ENCODE data around the gene CPA1. TPM values are rescaled to one million over a fixed set of nuclear protein-coding genes. Genes with fewer than 3 reads are reported as not detected.

The CPA1 gene
- total and polyA plus RNA-seq, 12 donors, result 0.35 to 3.8 (median 2.7) TPM; not detected in 4

DNA sequence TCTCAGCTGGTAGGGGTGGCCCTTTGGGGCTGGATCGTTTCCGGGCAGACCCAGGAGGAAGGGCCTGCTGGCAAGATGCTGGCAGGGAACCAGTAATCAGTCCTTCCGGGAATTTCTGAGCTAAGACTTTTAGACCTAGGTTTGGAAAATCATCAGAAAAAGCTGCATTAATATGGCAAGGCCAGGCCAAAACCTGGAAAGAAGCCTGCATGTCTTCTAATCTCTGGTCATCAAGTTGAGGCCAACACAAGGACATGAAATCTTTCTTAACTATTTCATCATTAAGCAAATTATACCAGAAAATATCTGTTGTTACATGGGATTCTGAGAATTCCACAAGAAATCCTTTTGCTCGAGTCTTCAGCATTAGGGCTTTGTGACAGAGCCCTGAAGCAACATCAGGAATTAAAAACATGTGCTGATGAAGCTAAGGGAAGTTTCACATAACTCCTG is 19.9 kb downstream of the CPA1 start:
- DNase-seq (no peak), ATAC-seq (no peak)
- Histone ChIP-seq H3K27me3 (no peaks in the 10 kb centered on the region), H3K27ac (peak overlapping the region in 2 of 10 donors; percentile 33 to 44), H3K9me3 (no peaks in the 10 kb centered on the region), H3K4me3 (no peak overlapping the region), H3K4me1 (peaks cover 0 to 12% (median 0%) of the 10 kb centered on the region in 9 donors), H3K36me3 (peaks cover 0 to 50% (median 2%) of the 10 kb centered on the region in 9 donors)
- 65 to 68% methylated on average over 4 of the region's 4 CpGs for WGBS, 2 donors
- intact Hi-C loops (cut with DNase I), result no loop called here
- TF ChIP-seq CTCF (IDR thresholded peaks at IDR 0.05), result no peak

- ATAC-seq, result no peak
- peaks cover 0 to 50% (median 2%) of the 10 kb centered on the region in 9 donors for H3K36me3 ChIP-seq
- intact Hi-C loops (cut with DNase I), result no loop called here
- H3K27me3 ChIP-seq, result no peaks in the 10 kb centered on the region
- H3K27ac ChIP-seq, result no peak overlapping the region
- DNase-seq, result no peak
- H3K4me3 ChIP-seq, result no peak overlapping the region
- WGBS, 2 donors, result 84 to 94% methylated on average over 1 of the region's 1 CpG
- peaks cover 0 to 12% (median 0%) of the 10 kb centered on the region in 9 donors for H3K4me1 ChIP-seq
- TF ChIP-seq CTCF (IDR thresholded peaks at IDR 0.05), result no peak
- no peaks in the 10 kb centered on the region for H3K9me3 ChIP-seq
These were observed 20.8 kb downstream of the CPA1 start for GRCh38 chr7:130401101-130401500.

DNA sequence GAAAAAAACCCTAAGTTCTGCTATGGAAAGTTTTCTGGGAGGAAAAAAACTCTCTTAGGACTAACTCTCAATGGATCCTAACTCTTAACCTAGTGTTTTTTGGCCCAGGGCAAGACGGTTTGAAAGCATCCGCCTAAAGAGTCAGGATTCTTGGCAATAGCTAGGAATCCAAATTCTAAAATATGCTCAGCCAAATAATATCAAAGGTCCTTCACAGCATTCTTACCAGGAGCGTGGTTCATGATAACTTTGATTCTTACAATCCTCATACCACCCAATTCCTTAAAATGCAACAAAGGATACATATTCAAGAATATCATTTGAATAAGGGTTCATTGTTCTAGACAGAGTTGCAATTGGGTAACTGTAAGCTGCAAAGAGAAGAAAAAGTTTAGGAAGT is 21.3 kb downstream of the CPA1 start:
- H3K4me1 ChIP-seq, result peaks cover 0 to 12% (median 0%) of the 10 kb centered on the region in 9 donors
- peaks cover 0 to 50% (median 2%) of the 10 kb centered on the region in 9 donors for H3K36me3 ChIP-seq
- no peaks in the 10 kb centered on the region for H3K27me3 ChIP-seq
- 66 to 72% methylated on average over 3 of the region's 3 CpGs for WGBS, 2 donors
- ATAC-seq (no peak), DNase-seq (no peak)
- no peaks in the 10 kb centered on the region for H3K9me3 ChIP-seq
- no peak overlapping the region for H3K27ac ChIP-seq
- no peak for TF ChIP-seq CTCF (IDR thresholded peaks at IDR 0.05)
- no peak overlapping the region for H3K4me3 ChIP-seq
- intact Hi-C loops (cut with DNase I), result no loop called here

GRCh38 chr7:130405003-130405402 is 24.7 kb downstream of the CPA1 start:
- WGBS, 2 donors, result 88 to 90% methylated on average over 2 of the region's 2 CpGs
- intact Hi-C loops (cut with DNase I), result no loop called here

More at GRCh38 chr7:130405003-130405402, 24.7 kb downstream of the CPA1 start:
- Histone ChIP-seq H3K36me3 (peaks cover 0 to 33% (median 2%) of the 10 kb centered on the region in 9 donors), H3K9me3 (no peaks in the 10 kb centered on the region), H3K27ac (no peak overlapping the region), H3K27me3 (no peaks in the 10 kb centered on the region), H3K4me1 (peaks cover 0 to 10% (median 5%) of the 10 kb centered on the region in 9 donors), H3K4me3 (no peak overlapping the region)
- no peak for TF ChIP-seq CTCF (IDR thresholded peaks at IDR 0.05)
- DNase-seq (no peak), ATAC-seq (no peak)

Measured in heart right ventricle (tissue), 16 donors.